C4-2B (cell line): Measurements from ENCODE around the gene AP4E1.

Experiments
- ZFX ChIP-seq: fragments of 450-650 bp; IDR thresholded peaks from 2 replicates; pipeline ENCODE4 v1.6.1; 2017
- TF ChIP-seq, protein P1 (sequence below): fragments of 450-650 bp; conservative IDR thresholded peaks from 2 replicates; pipeline ENCODE4 v1.5.1; 2017; ENCODE audit warnings: mild to moderate bottlenecking

DNA sequence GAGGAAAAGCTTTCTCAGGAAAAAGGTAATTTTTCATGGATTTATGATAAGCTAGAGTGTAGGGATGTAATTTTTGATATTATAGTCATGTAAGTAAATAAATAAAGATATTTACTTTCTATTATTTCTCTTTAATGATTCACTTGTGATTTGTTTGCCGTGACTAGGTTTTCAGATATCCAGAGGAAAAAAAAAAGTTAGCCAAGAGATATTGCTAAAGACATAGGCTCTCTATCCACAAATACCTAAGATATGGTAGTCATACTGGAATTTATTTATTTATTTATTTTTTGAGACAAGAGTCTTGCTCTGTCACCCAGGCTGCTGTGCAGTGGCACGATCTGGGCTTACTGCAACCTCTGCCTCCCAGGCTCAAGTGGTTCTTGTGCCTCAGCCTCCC, 59.9 kb downstream of the AP4E1 start:
- TF ChIP-seq, protein P1, sequence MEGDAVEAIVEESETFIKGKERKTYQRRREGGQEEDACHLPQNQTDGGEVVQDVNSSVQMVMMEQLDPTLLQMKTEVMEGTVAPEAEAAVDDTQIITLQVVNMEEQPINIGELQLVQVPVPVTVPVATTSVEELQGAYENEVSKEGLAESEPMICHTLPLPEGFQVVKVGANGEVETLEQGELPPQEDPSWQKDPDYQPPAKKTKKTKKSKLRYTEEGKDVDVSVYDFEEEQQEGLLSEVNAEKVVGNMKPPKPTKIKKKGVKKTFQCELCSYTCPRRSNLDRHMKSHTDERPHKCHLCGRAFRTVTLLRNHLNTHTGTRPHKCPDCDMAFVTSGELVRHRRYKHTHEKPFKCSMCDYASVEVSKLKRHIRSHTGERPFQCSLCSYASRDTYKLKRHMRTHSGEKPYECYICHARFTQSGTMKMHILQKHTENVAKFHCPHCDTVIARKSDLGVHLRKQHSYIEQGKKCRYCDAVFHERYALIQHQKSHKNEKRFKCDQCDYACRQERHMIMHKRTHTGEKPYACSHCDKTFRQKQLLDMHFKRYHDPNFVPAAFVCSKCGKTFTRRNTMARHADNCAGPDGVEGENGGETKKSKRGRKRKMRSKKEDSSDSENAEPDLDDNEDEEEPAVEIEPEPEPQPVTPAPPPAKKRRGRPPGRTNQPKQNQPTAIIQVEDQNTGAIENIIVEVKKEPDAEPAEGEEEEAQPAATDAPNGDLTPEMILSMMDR, result no peak
- TF ChIP-seq ZFX, result no peak
